NCI-H460 (cell line): Measurements from ENCODE around the gene EXOC3. TPM values are rescaled to one million over a fixed set of nuclear protein-coding genes. Genes with fewer than 3 reads are reported as not detected.
"Not testable (repeated sequence)": the region's sequence is repeated elsewhere in the genome, so short reads cannot be mapped to it uniquely, and the experiment has no call there.

Experiments used
- DNase-seq: peaks from one replicate; pipeline ENCODE4 v3.0.0-alpha.2; 2016; ENCODE audit warnings: low read depth; ENCODE audit errors: extremely low read depth
- total RNA-seq: library from RNA; depleted of rRNA; stranded (reverse); fragments of >200 nt; shearing (Covaris generic); gene quantifications from 2 replicates; pipeline ENCODE4 v1.2.3, GENCODE V29; 2014

Gene EXOC3
- total RNA-seq, 1 experiment from 2014 or later: 31.0 TPM

GRCh38 chr5:406041-406440 is 36.9 kb upstream of the EXOC3 start:
- no peak for DNase-seq

GRCh38 chr5:407051-407450 is 35.9 kb upstream of the EXOC3 start:
- peak; percentile 30 for DNase-seq

- no peak for DNase-seq
These were observed 35.1 kb upstream of the EXOC3 start for GRCh38 chr5:407801-408268.

GRCh38 chr5:410911-411517 is 32.0 kb upstream of the EXOC3 start:
- DNase-seq: no peak

- DNase-seq: no peak
These were observed 31.2 kb upstream of the EXOC3 start for GRCh38 chr5:411728-412127.

GRCh38 chr5:414991-415927 is 27.7 kb upstream of the EXOC3 start:
- not testable (repeated sequence) for DNase-seq

GRCh38 chr5:415928-416635 is 26.9 kb upstream of the EXOC3 start:
- DNase-seq: no peak

GRCh38 chr5:416636-416960 is 26.4 kb upstream of the EXOC3 start:
- no peak for DNase-seq

- DNase-seq: no peak
These were observed 25.4 kb upstream of the EXOC3 start for GRCh38 chr5:417301-418161.

- no peak for DNase-seq
These were observed 24.5 kb upstream of the EXOC3 start for GRCh38 chr5:418162-419121.

- no peak for DNase-seq
These were observed 23.0 kb upstream of the EXOC3 start for GRCh38 chr5:419970-420369.

- DNase-seq: no peak
These were observed 22.2 kb upstream of the EXOC3 start for GRCh38 chr5:420632-421286.

GRCh38 chr5:421287-421880 is 21.6 kb upstream of the EXOC3 start:
- no peak for DNase-seq

- no peak for DNase-seq
These were observed 21.1 kb upstream of the EXOC3 start for GRCh38 chr5:421901-422300.

GRCh38 chr5:422323-423232 is 20.4 kb upstream of the EXOC3 start:
- no peak for DNase-seq

- no peak for DNase-seq
These were observed 19.8 kb upstream of the EXOC3 start for GRCh38 chr5:423233-423565.

- no peak for DNase-seq
These were observed 19.2 kb upstream of the EXOC3 start for GRCh38 chr5:423626-424261.
